HepG2 (cell line): ENCODE data around the gene ATP6V1G2. TPM values are rescaled to one million over a fixed set of nuclear protein-coding genes. Genes with fewer than 3 reads are reported as not detected.

ENCODE experiments used
- AGO1 ChIP-seq: fragments of 200-400 bp; formaldehyde crosslinking; IDR thresholded peaks from 2 replicates; pipeline ENCODE4 v1.6.1; 2017; ENCODE audit warnings: mild to moderate bottlenecking, low read depth, low read length, moderate library complexity; ENCODE audit not compliant: poor library complexity, severe bottlenecking
- ARNT2 ChIP-seq: sonication (generic); formaldehyde crosslinking; IDR thresholded peaks from 2 replicates; pipeline ENCODE4 v1.8.0; 2022; ENCODE audit warnings: mild to moderate bottlenecking, low read depth, missing genetic modification reagents, moderate library complexity
- GTF2F1 ChIP-seq: fragments of 150-350 bp; IDR thresholded peaks from 2 replicates; pipeline ENCODE4 v1.6.1; 2014; ENCODE audit warnings: low read length
- HNF4A ChIP-seq: sonication (generic); formaldehyde crosslinking; IDR thresholded peaks from 2 replicates; pipeline ENCODE4 v1.4.0; 2020; ENCODE audit warnings: missing genetic modification reagents
- HOXA9 ChIP-seq: sonication (generic); formaldehyde crosslinking; IDR thresholded peaks from 2 replicates; pipeline ENCODE4 v1.8.1; 2022; ENCODE audit warnings: missing genetic modification reagents, mild to moderate bottlenecking, moderate library complexity, borderline replicate concordance
- HOXD1 ChIP-seq: sonication (generic); formaldehyde crosslinking; IDR thresholded peaks from 2 replicates; pipeline ENCODE4 v1.5.0; 2020; ENCODE audit warnings: missing genetic modification reagents
- MED8 ChIP-seq: sonication (generic); formaldehyde crosslinking; IDR thresholded peaks from 2 replicates; pipeline ENCODE4 v1.8.1; 2023; ENCODE audit warnings: mild to moderate bottlenecking, missing genetic modification reagents; ENCODE audit not compliant: insufficient replicate concordance
- MTA1 ChIP-seq: sonication (generic); formaldehyde crosslinking; IDR thresholded peaks from 2 replicates; pipeline ENCODE4 v1.4.0; 2020; ENCODE audit warnings: missing genetic modification reagents, mild to moderate bottlenecking, borderline replicate concordance
- NFE2L2 ChIP-seq: fragments of 150-350 bp; IDR thresholded peaks from 2 replicates; pipeline ENCODE4 v1.6.1; 2014; ENCODE audit warnings: low read length
- PTBP1 ChIP-seq: fragments of 200-400 bp; formaldehyde crosslinking; IDR thresholded peaks from 2 replicates; pipeline ENCODE4 v1.6.1; 2018; ENCODE audit warnings: low read length, low read depth; ENCODE audit not compliant: poor library complexity, severe bottlenecking
- RCOR2 ChIP-seq: IDR thresholded peaks from 2 replicates; pipeline ENCODE4 v1.6.1; 2016; ENCODE audit warnings: missing biosample characterization, missing genetic modification reagents
- REPIN1 ChIP-seq: sonication (generic); formaldehyde crosslinking; IDR thresholded peaks from 2 replicates; pipeline ENCODE4 v1.8.0; 2022; ENCODE audit warnings: missing genetic modification reagents, low read depth, mild to moderate bottlenecking, borderline replicate concordance
- ZNF350 ChIP-seq: sonication (generic); formaldehyde crosslinking; IDR thresholded peaks from 2 replicates; pipeline ENCODE4 v1.4.0; 2020; ENCODE audit warnings: mild to moderate bottlenecking, low read depth, missing genetic modification reagents, borderline replicate concordance
- ZNF468 ChIP-seq: sonication (generic); formaldehyde crosslinking; IDR thresholded peaks from 2 replicates; pipeline ENCODE4 v1.8.0; 2022; ENCODE audit warnings: mild to moderate bottlenecking, moderate library complexity, missing genetic modification reagents
- ZNF552 ChIP-seq: sonication (generic); formaldehyde crosslinking; IDR thresholded peaks from 2 replicates; pipeline ENCODE4 v1.9.0; 2022; ENCODE audit warnings: missing genetic modification reagents, mild to moderate bottlenecking, borderline replicate concordance
- ZNF746 ChIP-seq: sonication (generic); formaldehyde crosslinking; IDR thresholded peaks from 2 replicates; pipeline ENCODE4 v1.8.0; 2022; ENCODE audit warnings: mild to moderate bottlenecking, missing genetic modification reagents
- ZNF749 ChIP-seq: sonication (generic); formaldehyde crosslinking; IDR thresholded peaks from 2 replicates; pipeline ENCODE4 v1.8.0; 2022; ENCODE audit warnings: mild to moderate bottlenecking, missing genetic modification reagents, moderate library complexity, borderline replicate concordance
- ZNF883 ChIP-seq: sonication (generic); formaldehyde crosslinking; IDR thresholded peaks from 2 replicates; pipeline ENCODE4 v1.5.1; 2020; ENCODE audit warnings: mild to moderate bottlenecking, missing genetic modification reagents; ENCODE audit errors: not compliant biosample characterization
- polyA plus RNA-seq, 8 experiments: library from polyadenylated mRNA; depleted of rRNA in 3 of 8; stranded (reverse) in 7 of 8; unstranded in 1 of 8; fragments of >200 nt; fragmentation: Illumina TruSeq in 4 of 8; extraction: Trizol in 4 of 8; gene quantifications; 2 replicates each; pipeline versions ENCODE4 v1.2.1 to v1.2.3, GENCODE V29; 2011 to 2016; ENCODE audit warnings: low read depth in 4 of 8, missing spikeins in 1 of 8, mixed read lengths in 1 of 8; ENCODE audit not compliant: insufficient read depth in 1 of 8
- total RNA-seq, 5 experiments: library from RNA; depleted of rRNA; stranded (reverse); fragments of >200 nt; fragmentation: Illumina TruSeq; extraction: Trizol; gene quantifications; 2 replicates each; pipeline ENCODE4 v1.2.3, GENCODE V29; 2016; ENCODE audit warnings: low read depth in 1 of 5
- TF ChIP-seq, protein P1 (sequence below): sonication (generic); formaldehyde crosslinking; IDR thresholded peaks from 2 replicates; pipeline ENCODE4 v1.9.0; 2021; ENCODE audit warnings: missing genetic modification reagents, mild to moderate bottlenecking, borderline replicate concordance
- TF ChIP-seq, protein P2 (sequence below): sonication (generic); formaldehyde crosslinking; IDR thresholded peaks from 2 replicates; pipeline ENCODE4 v1.4.0; 2020; ENCODE audit warnings: missing genetic modification reagents
- TF ChIP-seq, protein P3 (sequence below): sonication (generic); formaldehyde crosslinking; IDR thresholded peaks from 2 replicates; pipeline ENCODE4 v1.5.1; 2020; ENCODE audit warnings: missing genetic modification reagents, mild to moderate bottlenecking, borderline replicate concordance
- TF ChIP-seq, protein P4 (sequence below): sonication (generic); formaldehyde crosslinking; IDR thresholded peaks from 2 replicates; pipeline ENCODE4 v1.4.0; 2020; ENCODE audit warnings: missing genetic modification reagents

Gene ATP6V1G2
- total and polyA plus RNA-seq, 2 of the 13 experiments (the other 11 are each of a cell fraction or from before 2014, with no cell fraction given), result 0.27 to 0.83 TPM

GRCh38 chr6:31580807-31581433 is 34.5 kb upstream of the ATP6V1G2 start (continued):
- TF ChIP-seq, protein P1, sequence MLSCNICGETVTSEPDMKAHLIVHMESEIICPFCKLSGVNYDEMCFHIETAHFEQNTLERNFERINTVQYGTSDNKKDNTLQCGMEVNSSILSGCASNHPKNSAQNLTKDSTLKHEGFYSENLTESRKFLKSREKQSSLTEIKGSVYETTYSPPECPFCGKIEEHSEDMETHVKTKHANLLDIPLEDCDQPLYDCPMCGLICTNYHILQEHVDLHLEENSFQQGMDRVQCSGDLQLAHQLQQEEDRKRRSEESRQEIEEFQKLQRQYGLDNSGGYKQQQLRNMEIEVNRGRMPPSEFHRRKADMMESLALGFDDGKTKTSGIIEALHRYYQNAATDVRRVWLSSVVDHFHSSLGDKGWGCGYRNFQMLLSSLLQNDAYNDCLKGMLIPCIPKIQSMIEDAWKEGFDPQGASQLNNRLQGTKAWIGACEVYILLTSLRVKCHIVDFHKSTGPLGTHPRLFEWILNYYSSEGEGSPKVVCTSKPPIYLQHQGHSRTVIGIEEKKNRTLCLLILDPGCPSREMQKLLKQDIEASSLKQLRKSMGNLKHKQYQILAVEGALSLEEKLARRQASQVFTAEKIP (CRISPR knock-in tag), result 0 out of 2 replicates have a peak, but pooled peaks have one; percentile 81
- TF ChIP-seq ZNF749 (peak; percentile 74; the same call in 1 of the 2 replicates), ZNF468 (0 out of 2 replicates have a peak, but pooled peaks have one; percentile 40), ZNF350 (CRISPR knock-in tag) (peak; percentile 83; the same call in 1 of the 2 replicates), NFE2L2 (no peak), MED8 (peak; percentile 50), REPIN1 (CRISPR knock-in tag) (peak; percentile 79; the same call in 1 of the 2 replicates), HNF4A (no peak; the same call in 1 of the 2 replicates), GTF2F1 (no peak), HOXD1 (CRISPR knock-in tag) (peak; percentile 60; the same call in 1 of the 2 replicates), HOXA9 (peak; percentile 38; the same call in 1 of the 2 replicates), AGO1 (peak; percentile 33), ZNF883 (CRISPR knock-in tag) (peak; percentile 62), ZNF746 (CRISPR knock-in tag) (no peak), RCOR2 (CRISPR knock-in tag) (no peak), ZNF552 (CRISPR knock-in tag) (no peak; the same call in 1 of the 2 replicates), ARNT2 (CRISPR knock-in tag) (no peak), PTBP1 (no peak), MTA1 (CRISPR knock-in tag) (no peak; the same call in 1 of the 2 replicates)
- TF ChIP-seq, protein P2, sequence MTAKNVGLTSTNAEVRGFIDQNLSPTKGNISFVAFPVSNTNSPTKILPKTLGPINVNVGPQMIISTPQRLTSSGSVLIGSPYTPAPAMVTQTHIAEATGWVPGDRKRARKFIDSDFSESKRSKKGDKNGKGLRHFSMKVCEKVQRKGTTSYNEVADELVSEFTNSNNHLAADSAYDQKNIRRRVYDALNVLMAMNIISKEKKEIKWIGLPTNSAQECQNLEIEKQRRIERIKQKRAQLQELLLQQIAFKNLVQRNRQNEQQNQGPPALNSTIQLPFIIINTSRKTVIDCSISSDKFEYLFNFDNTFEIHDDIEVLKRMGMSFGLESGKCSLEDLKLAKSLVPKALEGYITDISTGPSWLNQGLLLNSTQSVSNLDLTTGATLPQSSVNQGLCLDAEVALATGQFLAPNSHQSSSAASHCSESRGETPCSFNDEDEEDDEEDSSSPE (CRISPR knock-in tag), result peak; percentile 75
- TF ChIP-seq, protein P3, sequence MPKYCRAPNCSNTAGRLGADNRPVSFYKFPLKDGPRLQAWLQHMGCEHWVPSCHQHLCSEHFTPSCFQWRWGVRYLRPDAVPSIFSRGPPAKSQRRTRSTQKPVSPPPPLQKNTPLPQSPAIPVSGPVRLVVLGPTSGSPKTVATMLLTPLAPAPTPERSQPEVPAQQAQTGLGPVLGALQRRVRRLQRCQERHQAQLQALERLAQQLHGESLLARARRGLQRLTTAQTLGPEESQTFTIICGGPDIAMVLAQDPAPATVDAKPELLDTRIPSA (CRISPR knock-in tag), result no peak
- TF ChIP-seq, protein P4, sequence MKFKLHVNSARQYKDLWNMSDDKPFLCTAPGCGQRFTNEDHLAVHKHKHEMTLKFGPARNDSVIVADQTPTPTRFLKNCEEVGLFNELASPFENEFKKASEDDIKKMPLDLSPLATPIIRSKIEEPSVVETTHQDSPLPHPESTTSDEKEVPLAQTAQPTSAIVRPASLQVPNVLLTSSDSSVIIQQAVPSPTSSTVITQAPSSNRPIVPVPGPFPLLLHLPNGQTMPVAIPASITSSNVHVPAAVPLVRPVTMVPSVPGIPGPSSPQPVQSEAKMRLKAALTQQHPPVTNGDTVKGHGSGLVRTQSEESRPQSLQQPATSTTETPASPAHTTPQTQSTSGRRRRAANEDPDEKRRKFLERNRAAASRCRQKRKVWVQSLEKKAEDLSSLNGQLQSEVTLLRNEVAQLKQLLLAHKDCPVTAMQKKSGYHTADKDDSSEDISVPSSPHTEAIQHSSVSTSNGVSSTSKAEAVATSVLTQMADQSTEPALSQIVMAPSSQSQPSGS (CRISPR knock-in tag), result peak; percentile 65
